HG03097 (cell line): ENCODE measurements around the gene CRIM1.

Experiments
- ATAC-seq: cut with Tn5 transposase; IDR thresholded peaks from one replicate; pipeline ENCODE4 v1.9.1; 2021; ENCODE audit not compliant: unreplicated experiment, low FRiP score

CRIM1 gene

GRCh38 chr2:36500072-36500471 lies 144.5 kb downstream of the CRIM1 start:
- ATAC-seq, result no peak

GRCh38 chr2:36502081-36502480 lies 146.5 kb downstream of the CRIM1 start:
- no peak for ATAC-seq

- peak; percentile 84 for ATAC-seq
These were observed 151.8 kb downstream of the CRIM1 start for GRCh38 chr2:36507408-36507812.

GRCh38 chr2:36509075-36509474 lies 153.5 kb downstream of the CRIM1 start:
- no peak for ATAC-seq

GRCh38 chr2:36511858-36512603 lies 156.5 kb downstream of the CRIM1 start:
- no peak for ATAC-seq

GRCh38 chr2:36512705-36513104 lies 157.1 kb downstream of the CRIM1 start:
- no peak for ATAC-seq

GRCh38 chr2:36513661-36514060 lies 158.1 kb downstream of the CRIM1 start:
- no peak for ATAC-seq

GRCh38 chr2:36515538-36515937 lies 160.0 kb downstream of the CRIM1 start:
- ATAC-seq, result no peak

GRCh38 chr2:36516136-36516870 lies 160.7 kb downstream of the CRIM1 start:
- ATAC-seq, result no peak

GRCh38 chr2:36520431-36520830 lies 164.9 kb downstream of the CRIM1 start:
- ATAC-seq, result no peak

GRCh38 chr2:36523153-36523552 lies 167.6 kb downstream of the CRIM1 start:
- ATAC-seq, result no peak

- no peak for ATAC-seq
These were observed 169.7 kb downstream of the CRIM1 start for GRCh38 chr2:36525245-36525644.

- no peak for ATAC-seq
These were observed 170.6 kb downstream of the CRIM1 start for GRCh38 chr2:36526226-36526625.

GRCh38 chr2:36528274-36528673 lies 172.7 kb downstream of the CRIM1 start:
- no peak for ATAC-seq

- ATAC-seq, result no peak
These were observed 173.3 kb downstream of the CRIM1 start for GRCh38 chr2:36528766-36529392.

- peak; percentile 63 for ATAC-seq
These were observed 174.8 kb downstream of the CRIM1 start for GRCh38 chr2:36530178-36530982.

- ATAC-seq, result no peak
These were observed 175.4 kb downstream of the CRIM1 start for GRCh38 chr2:36530983-36531354.

- no peak for ATAC-seq
These were observed 178.8 kb downstream of the CRIM1 start for GRCh38 chr2:36534275-36534799.

- no peak for ATAC-seq
These were observed 179.5 kb downstream of the CRIM1 start for GRCh38 chr2:36535099-36535498.

- no peak for ATAC-seq
These were observed 181.2 kb downstream of the CRIM1 start for GRCh38 chr2:36536776-36537175.

- ATAC-seq, result no peak
These were observed 182.8 kb downstream of the CRIM1 start for GRCh38 chr2:36538335-36538734.
